Cardiac fibroblast (primary cell): ENCODE data around the gene FBXO11.

Source experiments
- DNase-seq, 2 donors: peaks; one replicate each; pipeline versions ENCODE4 v3.0.0 to v3.0.0-alpha.2; 2010; ENCODE audit warnings: low read depth in 2 of 2
- H3K4me3 ChIP-seq, 2 donors: replicated peaks in 1 of 2; 1 replicate in 1 of 2; 2 replicates in 1 of 2; pipeline ENCODE4 v1.5.1; 2011; ENCODE audit warnings: low read depth in 2 of 2, low read length in 2 of 2, mild to moderate bottlenecking in 2 of 2, moderate library complexity in 1 of 2
- TF ChIP-seq, protein P1 (sequence below): IDR thresholded peaks from one replicate; pipeline ENCODE4 v1.5.1; 2011; ENCODE audit warnings: low read depth, mild to moderate bottlenecking, low read length, inconsistent platforms

Gene FBXO11

GRCh38 chr2:47777277-47777937 is 128.9 kb downstream of the FBXO11 start:
- TF ChIP-seq, protein P1, sequence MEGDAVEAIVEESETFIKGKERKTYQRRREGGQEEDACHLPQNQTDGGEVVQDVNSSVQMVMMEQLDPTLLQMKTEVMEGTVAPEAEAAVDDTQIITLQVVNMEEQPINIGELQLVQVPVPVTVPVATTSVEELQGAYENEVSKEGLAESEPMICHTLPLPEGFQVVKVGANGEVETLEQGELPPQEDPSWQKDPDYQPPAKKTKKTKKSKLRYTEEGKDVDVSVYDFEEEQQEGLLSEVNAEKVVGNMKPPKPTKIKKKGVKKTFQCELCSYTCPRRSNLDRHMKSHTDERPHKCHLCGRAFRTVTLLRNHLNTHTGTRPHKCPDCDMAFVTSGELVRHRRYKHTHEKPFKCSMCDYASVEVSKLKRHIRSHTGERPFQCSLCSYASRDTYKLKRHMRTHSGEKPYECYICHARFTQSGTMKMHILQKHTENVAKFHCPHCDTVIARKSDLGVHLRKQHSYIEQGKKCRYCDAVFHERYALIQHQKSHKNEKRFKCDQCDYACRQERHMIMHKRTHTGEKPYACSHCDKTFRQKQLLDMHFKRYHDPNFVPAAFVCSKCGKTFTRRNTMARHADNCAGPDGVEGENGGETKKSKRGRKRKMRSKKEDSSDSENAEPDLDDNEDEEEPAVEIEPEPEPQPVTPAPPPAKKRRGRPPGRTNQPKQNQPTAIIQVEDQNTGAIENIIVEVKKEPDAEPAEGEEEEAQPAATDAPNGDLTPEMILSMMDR = no peak
- no peak overlapping the region for H3K4me3 ChIP-seq
- DNase-seq = no peak

GRCh38 chr2:47774567-47774966 is 131.7 kb downstream of the FBXO11 start:
- TF ChIP-seq, protein P1 = no peak
- DNase-seq = no peak
- H3K4me3 ChIP-seq = no peak overlapping the region

GRCh38 chr2:47772343-47772742 is 134.0 kb downstream of the FBXO11 start:
- TF ChIP-seq, protein P1 = no peak
- DNase-seq = no peak
- no peak overlapping the region for H3K4me3 ChIP-seq

GRCh38 chr2:47771211-47771610 is 135.1 kb downstream of the FBXO11 start:
- H3K4me3 ChIP-seq = no peak overlapping the region
- TF ChIP-seq, protein P1 = no peak
- peak; percentile 96 to 99 for DNase-seq

- DNase-seq = no peak
- H3K4me3 ChIP-seq = no peak overlapping the region
- TF ChIP-seq, protein P1 = no peak
These were observed 137.0 kb downstream of the FBXO11 start for GRCh38 chr2:47769318-47769717.

GRCh38 chr2:47767880-47768609 is 138.3 kb downstream of the FBXO11 start:
- H3K4me3 ChIP-seq = no peak overlapping the region
- DNase-seq = peak; percentile 55 to 63
- TF ChIP-seq, protein P1 = peak; percentile 99
